Measurements from ENCODE around the gene SLC44A1.
A peak's percentile ranks its signal among the peaks of the same experiment; 100 is the strongest.

The SLC44A1 gene

GRCh38 chr9:105244003-105244733 lies at the start of gene SLC44A1:
TSS of gene SLC44A1 (plus strand) at chr9:105244651. CDS start at chr9:105244869, 218 bp downstream.
- peak; percentile 94 for DNase-seq

GRCh38 chr9:105195259-105195658 lies 49.2 kb upstream of the SLC44A1 start:
- DNase-seq, result no peak

GRCh38 chr9:105198023-105198422 lies 46.4 kb upstream of the SLC44A1 start:
- no peak for DNase-seq

- no peak for DNase-seq
Observed at GRCh38 chr9:105198865-105199264, 45.6 kb upstream of the SLC44A1 start.

DNA sequence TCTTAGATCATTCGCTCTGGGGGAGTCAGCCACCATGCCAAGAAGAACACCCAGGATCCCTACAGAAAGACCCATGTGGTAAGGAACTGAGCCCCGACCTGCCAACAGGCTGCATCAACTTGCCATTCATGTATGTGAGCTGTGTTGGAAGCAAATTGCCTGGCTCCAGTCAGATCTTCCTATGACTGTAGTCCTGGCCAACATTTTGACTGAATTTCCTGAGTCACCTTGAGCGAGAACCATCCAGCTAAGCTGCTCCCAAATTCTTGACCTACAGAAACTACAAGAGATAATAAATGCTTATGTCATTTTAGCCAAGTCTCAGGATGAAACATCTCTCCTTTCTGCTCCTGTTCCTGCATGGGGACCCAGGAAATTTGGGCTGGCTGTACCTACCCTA lies 40.0 kb upstream of the SLC44A1 start:
- DNase-seq, result no peak

- no peak for DNase-seq
Observed at GRCh38 chr9:105205787-105206495, 38.5 kb upstream of the SLC44A1 start.

DNA sequence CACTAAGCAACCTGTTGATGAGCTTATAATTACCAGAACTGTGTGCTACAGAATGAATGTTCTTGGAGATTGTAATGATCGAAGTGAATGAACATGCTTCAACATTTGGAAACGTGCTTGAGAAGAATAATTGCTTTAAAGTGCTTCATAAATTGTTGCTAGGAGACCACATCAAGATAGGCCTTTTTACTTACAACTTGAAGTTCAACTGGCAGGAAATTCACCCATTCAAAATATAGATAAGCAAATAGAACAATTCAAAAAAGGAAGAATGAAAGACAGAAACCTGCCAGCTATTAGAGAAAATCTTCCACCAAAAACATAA lies 38.0 kb upstream of the SLC44A1 start:
- no peak for DNase-seq

DNA sequence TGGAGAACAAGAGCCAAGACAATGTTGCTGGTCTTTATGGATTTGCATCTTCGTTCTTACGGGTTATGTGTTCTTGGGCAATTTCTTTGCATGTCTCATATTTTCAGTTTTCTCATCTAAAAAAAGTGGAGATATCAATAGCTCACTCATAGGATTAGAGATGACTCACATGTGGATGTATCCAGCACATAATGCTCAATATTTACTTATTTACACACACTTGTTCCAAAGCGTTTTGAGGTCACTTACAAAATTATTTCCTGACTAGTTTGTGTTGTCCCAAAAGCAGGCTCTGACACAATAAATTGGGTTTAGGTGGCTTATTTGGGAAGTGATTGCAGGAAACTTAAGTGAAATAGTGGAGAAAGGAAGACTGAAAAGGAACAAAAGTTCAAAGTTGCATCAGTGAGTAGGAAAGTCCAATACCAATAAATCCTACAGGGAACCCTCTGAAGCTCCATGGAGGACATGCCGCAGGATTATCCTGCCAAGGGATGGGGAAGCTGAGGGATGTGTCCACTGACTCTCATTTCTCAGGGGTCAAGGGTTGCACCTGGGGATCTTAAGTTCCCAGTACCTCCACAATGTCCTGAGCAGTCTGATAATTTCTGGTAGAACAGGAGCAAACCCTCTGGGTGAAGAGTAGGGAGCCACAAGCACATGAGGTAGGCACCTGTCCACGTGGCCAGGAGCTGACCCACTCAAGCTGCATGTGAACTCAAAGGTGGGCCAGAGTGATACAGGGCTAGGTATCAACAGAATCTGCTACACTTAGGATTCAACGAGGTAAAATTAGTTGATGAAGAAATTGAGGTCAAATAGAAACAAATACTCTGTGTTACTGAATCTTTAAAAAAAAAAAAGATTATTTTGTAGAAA lies 37.4 kb upstream of the SLC44A1 start:
- DNase-seq, result no peak

- no peak for DNase-seq
Observed at GRCh38 chr9:105216440-105217178, 27.8 kb upstream of the SLC44A1 start.

- DNase-seq, result no peak
Observed at GRCh38 chr9:105218673-105219072, 25.8 kb upstream of the SLC44A1 start.

GRCh38 chr9:105219291-105219805 lies 25.1 kb upstream of the SLC44A1 start:
- DNase-seq, result no peak

DNA sequence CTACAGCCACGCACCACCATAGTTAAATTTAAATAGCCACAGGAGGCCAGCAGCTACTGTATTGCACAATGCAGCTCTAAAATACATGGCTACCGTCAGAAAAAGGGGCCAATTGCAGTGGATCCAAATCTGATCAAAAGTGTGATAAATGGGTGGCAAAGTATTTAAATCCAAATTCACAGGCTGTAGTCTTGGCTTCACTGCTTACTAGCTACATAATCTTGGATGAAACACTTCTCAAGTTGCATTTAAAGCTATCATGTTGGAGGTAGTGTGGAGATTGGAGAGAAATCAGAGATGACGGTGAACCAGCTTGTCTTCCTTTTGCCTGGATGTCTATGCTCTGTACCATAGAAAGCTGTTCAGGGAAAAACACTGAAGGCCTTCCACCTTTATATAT lies 24.0 kb upstream of the SLC44A1 start:
- no peak for DNase-seq

GRCh38 chr9:105223544-105224140 lies 20.8 kb upstream of the SLC44A1 start:
- no peak for DNase-seq

DNA sequence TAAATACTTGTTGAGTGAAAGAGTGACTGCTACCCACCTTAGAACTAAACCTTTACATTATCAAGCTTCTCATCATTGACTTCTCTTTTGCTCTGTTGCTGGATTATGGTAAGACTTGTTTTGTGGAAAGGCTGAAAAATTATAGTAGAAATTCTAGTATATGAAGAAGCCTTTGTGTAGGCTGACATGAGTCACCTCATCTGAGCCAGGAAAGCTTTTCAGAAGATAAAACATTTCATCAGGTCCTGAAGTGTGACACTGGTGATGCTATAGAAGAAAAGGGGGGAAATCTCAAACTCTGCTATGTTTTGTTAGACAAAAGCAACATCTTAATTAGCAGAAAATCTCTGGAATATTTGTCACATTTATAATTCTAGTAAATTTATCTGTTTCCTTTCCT lies 18.4 kb upstream of the SLC44A1 start:
- no peak for DNase-seq

DNA sequence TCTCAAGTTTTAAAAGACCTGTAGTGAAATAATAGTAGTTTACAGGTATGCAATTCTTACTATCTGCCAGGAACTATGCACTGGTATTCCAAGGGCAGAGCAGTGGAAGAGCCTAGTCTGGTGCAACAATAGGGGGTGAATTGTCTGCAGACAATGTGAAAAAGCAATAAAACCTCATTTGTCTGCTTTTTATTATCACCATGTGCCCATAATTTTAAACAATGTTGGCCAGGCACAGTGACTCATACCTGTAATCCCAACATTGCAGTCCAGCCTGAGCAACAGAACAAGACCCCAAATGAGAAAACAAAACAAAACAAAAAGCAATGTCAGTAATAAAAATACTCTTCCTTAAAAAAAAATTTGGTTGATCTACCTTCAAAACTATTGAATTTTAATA lies 12.2 kb upstream of the SLC44A1 start:
- no peak for DNase-seq

DNA sequence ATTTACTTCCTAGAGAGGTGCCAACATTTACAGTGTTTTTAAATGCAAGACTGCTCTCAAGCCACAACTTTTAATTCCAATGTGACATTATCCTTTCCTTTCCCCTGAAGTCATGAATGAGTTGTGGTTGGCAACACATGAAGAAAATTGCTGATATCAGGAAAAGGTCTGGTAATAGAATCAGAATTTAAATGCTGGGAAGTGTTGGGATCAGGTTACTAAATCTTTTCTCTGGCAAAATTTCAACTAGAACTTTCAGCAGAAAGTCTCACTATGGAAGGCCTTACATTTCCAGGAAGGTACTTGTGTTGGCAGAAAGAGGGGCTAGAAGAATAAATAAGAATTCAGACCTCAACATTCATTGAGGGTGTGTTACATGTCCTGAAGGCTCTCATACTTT lies 10.6 kb upstream of the SLC44A1 start:
- no peak for DNase-seq

- DNase-seq, result no peak
Observed at GRCh38 chr9:105236261-105236660, 8.2 kb upstream of the SLC44A1 start.

DNA sequence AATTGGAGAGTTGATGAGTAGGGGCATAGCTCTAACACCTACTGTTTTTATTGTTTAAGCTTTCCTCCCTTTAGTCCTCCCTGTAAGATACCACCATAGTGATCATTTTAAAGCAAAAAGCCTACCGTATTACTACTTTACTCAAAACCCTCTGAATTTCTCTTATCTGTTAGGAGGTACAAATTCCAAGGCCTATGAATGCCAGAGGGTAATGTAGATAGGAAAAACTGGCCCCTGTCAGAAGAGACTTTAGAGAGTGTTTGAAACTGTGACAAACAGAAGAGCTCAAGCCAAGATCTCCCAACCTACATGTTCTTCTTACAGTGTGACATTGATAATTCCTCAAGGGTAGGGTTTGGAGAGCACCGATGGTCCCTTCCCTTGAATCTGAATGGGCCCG lies 7.2 kb upstream of the SLC44A1 start:
- no peak for DNase-seq

GRCh38 chr9:105238302-105238701 lies 6.1 kb upstream of the SLC44A1 start:
- DNase-seq, result no peak

- no peak for DNase-seq
Observed at GRCh38 chr9:105241356-105242043, 3.0 kb upstream of the SLC44A1 start.

DNA sequence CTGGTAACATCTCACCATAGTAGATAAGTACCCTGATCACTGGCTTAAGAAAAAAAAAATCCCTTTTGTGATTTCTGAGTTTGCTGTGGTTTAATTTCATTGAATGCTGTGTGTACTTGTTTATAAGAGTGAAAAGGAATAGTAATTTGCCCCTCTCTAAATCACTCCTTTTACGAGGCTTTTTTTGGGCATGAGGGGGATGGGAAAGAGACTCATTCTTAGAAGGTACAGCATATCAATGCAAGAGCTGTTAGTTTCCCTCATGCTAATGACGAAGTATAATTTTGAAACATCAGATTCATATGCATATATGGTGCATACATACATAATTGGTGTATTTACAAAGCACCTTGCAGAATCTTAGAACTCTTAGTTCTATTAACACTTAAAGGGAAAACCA lies 2.4 kb upstream of the SLC44A1 start:
- no peak for DNase-seq

- DNase-seq, result no peak
Observed at GRCh38 chr9:105242557-105242956, 1.9 kb upstream of the SLC44A1 start.
